RCC 7860 (cell line): ENCODE results near the gene TEX9.

Experiments used
- DNase-seq: peaks from one replicate; pipeline ENCODE4 v3.0.0-alpha.2; 2015; ENCODE audit warnings: low spot score
- FAIRE-seq: peaks from 2 replicates; lab custom pipeline; 2012; peaks lifted over from hg19 to GRCh38; lab: Jason Lieb, UNC

The TEX9 gene

DNA sequence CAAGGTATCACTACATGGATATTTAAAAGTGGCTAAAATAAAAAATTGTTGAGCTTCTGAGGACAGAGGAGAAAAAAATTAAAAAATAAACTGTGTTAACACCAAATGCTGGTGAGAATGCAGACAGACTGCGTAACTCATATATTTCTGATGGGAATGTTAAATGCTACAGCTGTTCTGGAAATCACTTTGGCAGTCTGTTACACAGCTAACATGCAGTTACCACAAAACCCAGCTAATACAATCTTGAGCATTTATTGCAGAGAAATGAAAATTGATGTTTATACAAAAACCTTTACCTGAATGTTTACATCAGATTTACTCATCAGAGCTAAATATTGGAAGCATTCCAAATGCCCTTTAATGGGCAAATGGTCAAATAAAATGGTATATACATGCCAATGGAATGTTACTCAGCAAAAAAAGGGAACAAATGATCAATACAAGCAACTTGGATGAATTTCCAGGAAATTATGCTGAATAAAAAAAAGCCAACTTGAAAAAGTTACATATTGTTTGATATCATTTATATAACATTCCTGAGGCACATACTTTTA, 75.1 kb downstream of the TEX9 start:
- FAIRE-seq (no peak), DNase-seq (no peak)

DNA sequence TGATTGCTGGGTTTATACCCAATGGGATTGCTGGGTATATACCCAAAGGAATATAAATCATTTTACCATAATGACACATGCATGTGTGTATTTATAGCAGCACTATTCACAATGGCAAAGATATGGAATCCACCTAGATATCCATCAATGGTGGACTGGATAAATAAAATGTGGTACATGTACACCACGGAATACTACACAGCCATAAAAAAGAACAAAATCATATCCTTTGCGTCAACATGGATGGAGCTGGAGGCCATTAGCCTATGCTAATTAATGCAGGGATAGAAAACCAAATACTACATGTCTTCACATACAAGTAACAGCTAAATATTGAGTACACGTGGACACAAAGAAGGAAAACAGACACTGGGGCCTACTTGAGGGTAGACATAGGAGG, 77.1 kb downstream of the TEX9 start:
- no peak for DNase-seq
- FAIRE-seq, result no peak

DNA sequence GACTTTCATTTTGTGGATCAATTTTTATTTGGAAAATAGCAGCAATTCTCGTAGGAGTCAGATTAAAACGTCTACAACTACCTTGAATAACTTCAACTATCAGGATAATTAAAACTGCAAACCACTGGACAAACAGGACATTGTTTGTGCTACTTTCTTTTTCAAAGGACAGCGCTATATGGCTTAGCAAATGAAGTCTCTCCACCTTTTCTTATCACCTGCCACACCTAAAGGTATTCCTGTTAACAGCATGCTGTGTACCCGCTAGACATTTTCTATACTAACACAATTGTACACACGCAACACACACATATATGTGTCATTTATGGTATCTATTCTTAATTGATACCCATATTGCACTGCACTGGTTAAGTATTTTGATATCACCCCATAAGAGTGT, 80.5 kb downstream of the TEX9 start:
- FAIRE-seq (no peak), DNase-seq (no peak)

DNA sequence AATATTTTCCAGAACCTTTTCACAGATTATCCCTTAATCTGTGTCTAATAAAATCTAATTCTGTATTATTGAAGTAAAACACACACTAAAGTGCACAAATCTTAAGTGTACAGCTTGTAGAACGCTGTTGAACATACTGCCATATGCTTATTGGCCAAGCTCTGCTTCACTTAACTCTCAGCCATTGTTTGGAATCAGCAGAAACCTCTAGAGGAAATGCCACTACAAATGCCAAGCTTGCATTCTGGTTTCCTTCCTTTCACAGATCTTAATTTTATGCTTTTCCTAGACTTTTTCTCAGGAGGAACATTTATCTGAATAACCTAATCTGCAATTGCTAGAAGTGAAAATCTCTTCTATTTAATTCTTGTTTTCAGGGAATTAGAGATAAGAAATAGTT, 89.6 kb downstream of the TEX9 start:
- FAIRE-seq, result no peak
- DNase-seq, result no peak

DNA sequence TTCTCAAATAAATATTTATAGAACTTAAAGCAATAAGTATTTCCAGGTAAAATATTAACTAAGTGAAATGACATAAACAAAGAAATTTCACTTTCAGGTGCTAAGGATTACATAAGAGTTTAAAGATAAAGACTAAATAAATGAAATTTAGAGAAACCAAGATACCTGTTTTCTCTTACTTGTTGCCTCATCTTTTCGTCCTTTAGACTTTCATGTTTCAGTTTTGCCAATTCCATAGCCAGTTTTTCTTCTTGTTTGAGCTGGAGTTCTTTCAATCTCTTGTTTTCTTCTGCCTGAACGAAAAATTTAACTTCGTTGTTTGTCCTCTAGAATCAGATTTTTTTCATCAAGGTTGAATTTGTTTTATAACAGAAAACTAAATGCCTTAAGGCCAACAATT, 91.0 kb downstream of the TEX9 start:
- FAIRE-seq, result no peak
- no peak for DNase-seq

DNA sequence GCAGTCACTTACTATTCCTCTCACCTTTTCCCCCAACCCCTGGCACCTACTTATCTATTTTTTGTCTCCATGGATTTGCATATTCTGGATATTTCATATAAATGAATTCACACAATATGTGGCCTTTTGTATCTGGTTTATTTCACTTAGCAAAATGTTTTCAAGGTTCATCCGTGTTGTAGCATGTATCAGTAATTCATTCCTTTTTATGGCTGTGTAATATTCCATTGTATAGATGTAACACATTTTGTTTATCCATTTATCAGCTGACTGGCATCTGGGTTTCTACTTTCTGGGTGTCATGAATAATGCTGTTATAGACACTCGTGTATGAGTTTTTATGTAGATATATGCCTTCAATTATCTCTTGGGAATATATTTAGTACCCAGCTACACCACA, 93.9 kb downstream of the TEX9 start:
- no peak for DNase-seq
- FAIRE-seq, result no peak

DNA sequence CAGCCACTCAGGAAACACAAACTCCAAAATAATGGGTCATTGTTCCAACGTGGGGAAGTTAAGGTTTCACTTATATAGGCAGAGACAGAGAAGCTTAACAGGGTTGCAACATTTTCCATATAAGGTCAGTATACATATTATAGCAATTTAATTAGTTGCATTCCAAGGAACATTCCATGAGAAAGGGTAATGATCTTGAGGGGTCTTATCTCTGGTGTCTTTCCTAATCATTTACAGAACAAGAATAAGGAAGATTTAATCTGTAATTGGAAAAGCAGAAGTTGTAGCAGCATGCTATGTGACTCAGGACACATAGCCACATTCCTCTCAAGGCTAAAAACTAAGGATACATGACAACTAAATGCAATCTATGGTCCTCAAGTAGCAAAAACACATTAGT, 94.8 kb downstream of the TEX9 start:
- no peak for FAIRE-seq
- DNase-seq, result no peak

DNA sequence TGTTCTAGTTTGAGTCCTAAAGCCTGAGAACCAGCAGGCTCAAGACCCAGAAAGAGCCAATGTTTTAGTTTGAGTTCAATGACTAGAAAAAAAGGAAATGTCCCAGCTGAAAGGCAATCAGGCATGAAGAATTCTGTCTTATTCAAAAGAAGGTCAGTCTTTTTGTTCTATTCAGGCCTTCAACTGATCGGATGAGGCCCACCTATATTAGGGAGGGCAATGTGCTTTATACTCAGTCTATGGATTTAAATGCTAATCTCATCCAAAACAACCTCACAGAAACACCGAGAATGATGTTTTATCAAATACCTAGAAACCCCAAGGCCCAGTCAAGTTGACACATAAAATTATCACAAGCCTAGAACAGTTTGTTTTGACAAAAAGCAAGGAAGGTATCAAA, 95.7 kb downstream of the TEX9 start:
- no peak for FAIRE-seq
- no peak for DNase-seq

DNA sequence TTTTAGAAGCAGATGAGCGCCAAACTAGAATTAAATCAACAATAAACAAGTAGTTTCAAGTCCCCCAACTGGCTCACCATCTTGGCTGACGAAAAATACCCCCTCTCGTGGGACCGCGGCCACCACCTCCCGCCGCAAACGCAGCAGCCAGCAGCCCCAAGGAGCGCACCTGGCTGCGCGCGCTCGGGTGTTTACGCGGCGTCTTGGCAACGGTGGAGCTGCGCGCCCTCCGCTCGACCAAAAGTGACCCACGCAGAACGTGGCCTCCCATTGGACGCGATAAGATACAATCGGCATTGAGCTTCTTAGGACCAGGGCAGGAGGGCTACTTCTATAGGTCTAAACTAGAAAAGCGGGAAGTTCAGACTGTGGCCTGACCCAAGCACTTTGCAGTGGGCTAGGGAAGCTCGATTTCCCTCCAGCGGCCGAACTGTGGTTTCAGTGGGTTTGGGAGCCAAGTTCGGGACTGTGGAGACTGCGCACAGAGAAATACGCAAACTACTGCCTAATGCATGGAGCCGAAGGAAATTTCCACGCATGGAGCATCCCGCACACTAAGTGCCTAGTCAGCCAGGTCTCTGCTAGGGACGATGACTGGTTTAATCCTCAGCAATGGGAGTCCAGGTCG, 99.8 kb downstream of the TEX9 start, which contains the start of gene MNS1:
MNS1 (minus strand) TSS at position 245 of the 628 bp plus-strand sequence; CDS start at position 80, 165 bp downstream.
- DNase-seq, result peak; percentile 93
- peak; percentile 84 for FAIRE-seq

DNA sequence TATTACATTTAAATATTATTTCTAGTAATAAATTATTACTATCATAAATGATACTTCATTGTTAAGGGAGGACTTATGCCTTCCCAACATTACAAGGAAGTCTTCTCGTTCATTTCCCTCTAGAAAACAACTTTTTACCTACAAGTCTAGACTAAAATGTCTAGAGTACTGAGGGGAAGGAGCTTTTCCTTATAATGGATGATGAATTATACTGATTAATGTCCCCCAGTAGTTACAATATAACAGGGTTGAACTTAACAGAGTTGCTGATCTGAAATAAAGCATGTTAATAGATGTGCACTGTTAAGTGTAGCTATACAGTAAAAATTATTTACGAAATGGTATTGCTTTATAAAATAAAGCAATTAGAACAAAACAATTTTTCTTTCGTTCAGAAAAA, 102.4 kb downstream of the TEX9 start:
- DNase-seq (no peak), FAIRE-seq (peak; percentile 84)

DNA sequence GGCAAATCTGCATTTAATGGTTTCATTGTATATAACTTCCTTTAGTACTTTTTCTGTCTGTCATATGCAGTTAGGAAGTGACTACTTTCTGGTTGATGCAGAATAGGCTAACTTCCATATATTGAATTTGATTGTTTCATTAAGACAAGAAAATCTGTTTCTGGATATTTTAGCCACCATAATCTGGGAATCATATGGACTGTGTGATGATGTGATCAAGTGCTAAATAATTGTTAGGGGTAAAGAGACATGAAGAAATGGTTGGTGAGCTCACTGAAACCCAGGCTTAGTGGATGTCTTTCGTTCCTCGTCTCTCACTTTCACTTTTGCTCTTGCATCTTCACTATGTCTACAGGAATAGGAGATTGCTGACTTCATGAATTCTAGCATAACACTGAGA, 103.2 kb downstream of the TEX9 start:
- no peak for DNase-seq
- no peak for FAIRE-seq

DNA sequence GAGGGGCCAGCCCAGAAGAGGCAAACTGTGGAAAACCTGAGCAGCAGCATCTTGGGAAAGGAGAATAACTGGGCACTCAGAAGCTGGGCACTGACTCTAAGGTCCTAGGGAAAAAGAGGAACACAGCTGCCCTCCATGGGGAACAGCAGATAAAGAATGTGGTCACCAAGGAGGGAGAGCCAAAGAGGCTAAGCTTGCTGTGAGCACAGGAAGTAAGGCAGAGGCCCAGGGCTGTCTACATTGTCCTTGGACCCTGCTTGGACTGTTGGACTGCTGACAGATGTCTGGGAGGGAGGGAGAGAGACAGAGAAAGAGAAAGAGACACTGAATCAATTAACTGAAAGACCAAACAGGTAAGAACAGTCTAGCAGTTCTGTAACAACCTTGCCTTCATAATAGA, 104.3 kb downstream of the TEX9 start:
- FAIRE-seq (no peak), DNase-seq (no peak)

DNA sequence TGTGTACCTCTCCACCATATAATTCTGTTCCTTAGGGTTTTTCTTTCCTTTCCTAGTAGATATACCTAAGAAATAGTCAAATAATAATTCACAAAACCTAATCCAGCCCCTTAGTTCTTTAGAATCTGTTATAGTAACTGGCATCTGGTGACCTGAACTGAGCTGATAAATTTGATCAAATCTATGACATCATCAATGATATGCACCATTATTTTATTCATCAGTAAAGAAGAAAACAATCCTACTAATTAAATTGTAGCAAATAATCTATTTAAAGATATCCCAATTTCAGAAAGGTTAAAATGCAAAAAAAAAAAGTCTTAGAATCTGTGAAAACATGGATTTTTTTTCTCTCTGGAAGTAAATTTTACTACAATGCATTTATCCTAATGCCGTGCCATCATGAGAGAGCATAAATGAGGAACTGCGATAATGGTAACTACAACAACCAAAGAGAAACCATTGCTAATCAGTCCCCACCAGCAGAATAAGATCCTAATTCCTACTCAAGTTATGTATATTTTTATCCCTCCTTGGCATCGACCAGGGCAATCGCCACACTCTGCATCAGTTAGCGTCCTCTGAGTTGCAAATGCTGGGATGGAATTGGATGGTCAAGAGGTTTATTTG, 106.3 kb downstream of the TEX9 start:
- no peak for FAIRE-seq

DNA sequence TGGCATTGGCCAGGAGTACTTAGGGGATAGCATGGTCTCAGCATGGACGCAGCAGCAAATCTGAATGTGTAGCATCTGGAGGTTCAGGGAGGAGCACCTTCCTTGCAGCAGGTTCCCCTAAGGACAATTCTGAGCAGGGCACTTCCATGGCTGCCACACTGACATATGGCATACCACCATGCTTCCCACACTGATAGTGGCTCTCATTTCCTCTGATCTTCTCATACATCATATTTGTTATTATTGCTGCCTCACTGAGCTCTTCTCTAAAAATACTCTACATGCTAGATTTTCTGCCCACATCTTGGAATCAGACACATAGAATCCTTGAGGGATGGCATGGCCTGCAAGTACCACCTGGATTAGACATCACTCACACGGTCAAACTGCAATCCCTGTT, 107.1 kb downstream of the TEX9 start:
- DNase-seq, result no peak
- FAIRE-seq, result no peak

More for the DNA sequence above, 106.3 kb downstream of the TEX9 start:
- DNase-seq, result no peak

DNA sequence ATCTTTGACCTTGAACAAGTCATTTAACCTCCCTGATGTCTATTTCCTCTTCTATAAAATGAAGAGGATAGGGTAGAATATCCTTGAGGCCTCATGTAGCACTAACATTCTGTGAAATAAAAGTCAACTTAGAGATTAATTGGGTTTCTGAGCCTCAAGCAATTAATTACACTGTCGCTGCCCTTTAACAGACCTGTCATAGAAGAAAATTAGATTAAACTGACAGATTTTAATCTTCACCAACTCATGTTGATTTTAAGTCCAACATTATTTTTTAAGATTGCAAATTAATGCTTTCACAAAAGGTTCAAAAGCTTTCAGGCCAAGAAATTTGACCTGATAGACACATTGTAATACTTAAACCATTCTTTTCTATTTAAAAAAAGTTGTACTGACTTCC, 107.8 kb downstream of the TEX9 start:
- DNase-seq, result no peak
- no peak for FAIRE-seq

DNA sequence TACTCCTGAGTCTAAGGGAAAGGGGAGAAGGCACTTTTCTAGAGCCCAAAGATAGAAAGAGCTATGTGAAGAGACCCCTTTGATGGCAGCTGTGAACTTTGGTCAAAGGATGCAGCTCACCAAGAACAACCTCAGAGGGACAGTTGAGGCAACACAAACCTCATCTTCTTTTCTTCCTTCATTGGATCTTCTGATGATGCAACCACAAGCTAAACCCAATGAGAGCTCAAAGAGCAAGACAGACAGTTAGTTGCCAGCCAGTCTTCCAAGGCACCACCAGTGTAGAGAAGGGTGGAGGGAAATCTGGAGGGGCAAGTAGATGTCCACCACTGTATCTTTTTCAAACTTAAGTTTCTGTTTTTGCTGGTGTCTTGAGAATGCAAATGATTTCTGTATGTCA, 110.1 kb downstream of the TEX9 start:
- no peak for FAIRE-seq

More for the DNA sequence above, 110.1 kb downstream of the TEX9 start:
- DNase-seq, result no peak
